ENCODE data around the gene CHIT1. TPM values are rescaled to one million over a fixed set of nuclear protein-coding genes. Genes with fewer than 3 reads are reported as not detected.

The CHIT1 gene
- total and polyA plus RNA-seq, 2 of the 13 experiments (the other 11 are each of a cell fraction or from before 2014, with no cell fraction given): not detected

DNA sequence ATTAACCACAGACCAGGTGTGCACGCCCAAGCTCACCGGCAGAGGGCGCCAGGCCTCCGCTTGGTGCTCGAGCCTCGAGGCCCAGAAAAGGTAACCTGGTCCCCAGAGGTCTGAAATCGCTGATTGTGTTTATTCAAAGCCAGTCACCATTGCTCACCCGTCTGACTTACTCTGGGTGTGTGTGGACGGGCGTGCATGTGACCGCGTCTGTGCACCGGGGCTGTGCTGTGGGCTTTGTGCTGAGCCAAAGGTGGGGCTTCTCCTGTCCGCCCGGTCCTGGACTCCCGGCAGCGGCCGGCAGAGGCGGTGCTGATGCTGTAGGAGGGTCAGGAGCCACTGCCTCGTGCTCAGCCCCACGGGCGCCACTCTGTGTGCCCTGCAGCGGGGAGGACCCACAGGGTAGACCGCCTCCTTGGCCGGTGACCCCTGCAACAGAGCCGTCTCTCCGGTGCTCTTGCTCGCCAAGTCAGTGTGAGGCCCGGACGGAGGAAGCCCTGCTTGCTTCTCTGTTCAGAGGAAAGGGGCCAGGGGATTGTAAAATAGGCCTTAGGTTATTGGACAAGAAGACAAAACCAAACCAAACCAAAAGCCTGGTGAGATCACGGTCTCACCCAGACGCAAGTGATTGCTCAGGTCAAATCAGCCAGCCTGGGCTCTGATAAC lies 43.9 kb upstream of the CHIT1 start (continued):
- TF ChIP-seq ZNF431 (CRISPR knock-in tag; IDR thresholded peaks at IDR 0.05; ENCODE audit: borderline replicate concordance, low read depth): 0 out of 2 replicates have a peak, but pooled peaks have one; percentile 21
- no peak for TF ChIP-seq ZBTB42 (CRISPR knock-in tag; IDR thresholded peaks at IDR 0.05)
- TF ChIP-seq ZNF614 (CRISPR knock-in tag; IDR thresholded peaks at IDR 0.05; ENCODE audit: borderline replicate concordance): 0 out of 2 replicates have a peak, but pooled peaks have one; percentile 38
- TF ChIP-seq, protein P1, sequence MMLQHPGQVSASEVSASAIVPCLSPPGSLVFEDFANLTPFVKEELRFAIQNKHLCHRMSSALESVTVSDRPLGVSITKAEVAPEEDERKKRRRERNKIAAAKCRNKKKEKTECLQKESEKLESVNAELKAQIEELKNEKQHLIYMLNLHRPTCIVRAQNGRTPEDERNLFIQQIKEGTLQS (CRISPR knock-in tag; IDR thresholded peaks at IDR 0.05): peak; percentile 37; the same call in 1 of the 2 replicates
- TF ChIP-seq, protein P2, sequence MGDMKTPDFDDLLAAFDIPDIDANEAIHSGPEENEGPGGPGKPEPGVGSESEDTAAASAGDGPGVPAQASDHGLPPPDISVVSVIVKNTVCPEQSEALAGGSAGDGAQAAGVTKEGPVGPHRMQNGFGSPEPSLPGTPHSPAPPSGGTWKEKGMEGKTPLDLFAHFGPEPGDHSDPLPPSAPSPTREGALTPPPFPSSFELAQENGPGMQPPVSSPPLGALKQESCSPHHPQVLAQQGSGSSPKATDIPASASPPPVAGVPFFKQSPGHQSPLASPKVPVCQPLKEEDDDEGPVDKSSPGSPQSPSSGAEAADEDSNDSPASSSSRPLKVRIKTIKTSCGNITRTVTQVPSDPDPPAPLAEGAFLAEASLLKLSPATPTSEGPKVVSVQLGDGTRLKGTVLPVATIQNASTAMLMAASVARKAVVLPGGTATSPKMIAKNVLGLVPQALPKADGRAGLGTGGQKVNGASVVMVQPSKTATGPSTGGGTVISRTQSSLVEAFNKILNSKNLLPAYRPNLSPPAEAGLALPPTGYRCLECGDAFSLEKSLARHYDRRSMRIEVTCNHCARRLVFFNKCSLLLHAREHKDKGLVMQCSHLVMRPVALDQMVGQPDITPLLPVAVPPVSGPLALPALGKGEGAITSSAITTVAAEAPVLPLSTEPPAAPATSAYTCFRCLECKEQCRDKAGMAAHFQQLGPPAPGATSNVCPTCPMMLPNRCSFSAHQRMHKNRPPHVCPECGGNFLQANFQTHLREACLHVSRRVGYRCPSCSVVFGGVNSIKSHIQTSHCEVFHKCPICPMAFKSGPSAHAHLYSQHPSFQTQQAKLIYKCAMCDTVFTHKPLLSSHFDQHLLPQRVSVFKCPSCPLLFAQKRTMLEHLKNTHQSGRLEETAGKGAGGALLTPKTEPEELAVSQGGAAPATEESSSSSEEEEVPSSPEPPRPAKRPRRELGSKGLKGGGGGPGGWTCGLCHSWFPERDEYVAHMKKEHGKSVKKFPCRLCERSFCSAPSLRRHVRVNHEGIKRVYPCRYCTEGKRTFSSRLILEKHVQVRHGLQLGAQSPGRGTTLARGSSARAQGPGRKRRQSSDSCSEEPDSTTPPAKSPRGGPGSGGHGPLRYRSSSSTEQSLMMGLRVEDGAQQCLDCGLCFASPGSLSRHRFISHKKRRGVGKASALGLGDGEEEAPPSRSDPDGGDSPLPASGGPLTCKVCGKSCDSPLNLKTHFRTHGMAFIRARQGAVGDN (CRISPR knock-in tag; IDR thresholded peaks at IDR 0.05): peak; percentile 69
- no peak for TF ChIP-seq ZNF335 (CRISPR knock-in tag; IDR thresholded peaks at IDR 0.05)
- TF ChIP-seq FOXO1 (CRISPR knock-in tag; IDR thresholded peaks at IDR 0.05): peak; percentile 14; the same call in 1 of the 2 replicates
- TF ChIP-seq ZNF510 (CRISPR knock-in tag; IDR thresholded peaks at IDR 0.05; ENCODE audit: low read depth): no peak
- TF ChIP-seq RBM39 (IDR thresholded peaks at IDR 0.05; ENCODE audit: low read depth, low read length, poor library complexity, severe bottlenecking): no peak
- 0 out of 2 replicates have a peak, but pooled peaks have one; percentile 9 for TF ChIP-seq CBX5 (CRISPR knock-in tag; IDR thresholded peaks at IDR 0.05; ENCODE audit: borderline replicate concordance)
- TF ChIP-seq MYC (CRISPR knock-in tag; IDR thresholded peaks at IDR 0.05; ENCODE audit: borderline replicate concordance): no peak; the same call in 1 of the 2 replicates
- TF ChIP-seq, protein P3, sequence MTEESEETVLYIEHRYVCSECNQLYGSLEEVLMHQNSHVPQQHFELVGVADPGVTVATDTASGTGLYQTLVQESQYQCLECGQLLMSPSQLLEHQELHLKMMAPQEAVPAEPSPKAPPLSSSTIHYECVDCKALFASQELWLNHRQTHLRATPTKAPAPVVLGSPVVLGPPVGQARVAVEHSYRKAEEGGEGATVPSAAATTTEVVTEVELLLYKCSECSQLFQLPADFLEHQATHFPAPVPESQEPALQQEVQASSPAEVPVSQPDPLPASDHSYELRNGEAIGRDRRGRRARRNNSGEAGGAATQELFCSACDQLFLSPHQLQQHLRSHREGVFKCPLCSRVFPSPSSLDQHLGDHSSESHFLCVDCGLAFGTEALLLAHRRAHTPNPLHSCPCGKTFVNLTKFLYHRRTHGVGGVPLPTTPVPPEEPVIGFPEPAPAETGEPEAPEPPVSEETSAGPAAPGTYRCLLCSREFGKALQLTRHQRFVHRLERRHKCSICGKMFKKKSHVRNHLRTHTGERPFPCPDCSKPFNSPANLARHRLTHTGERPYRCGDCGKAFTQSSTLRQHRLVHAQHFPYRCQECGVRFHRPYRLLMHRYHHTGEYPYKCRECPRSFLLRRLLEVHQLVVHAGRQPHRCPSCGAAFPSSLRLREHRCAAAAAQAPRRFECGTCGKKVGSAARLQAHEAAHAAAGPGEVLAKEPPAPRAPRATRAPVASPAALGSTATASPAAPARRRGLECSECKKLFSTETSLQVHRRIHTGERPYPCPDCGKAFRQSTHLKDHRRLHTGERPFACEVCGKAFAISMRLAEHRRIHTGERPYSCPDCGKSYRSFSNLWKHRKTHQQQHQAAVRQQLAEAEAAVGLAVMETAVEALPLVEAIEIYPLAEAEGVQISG (CRISPR knock-in tag; IDR thresholded peaks at IDR 0.05): no peak
- TF ChIP-seq PPARG (CRISPR knock-in tag; conservative IDR thresholded peaks at IDR 0.05): 0 out of 2 replicates have a peak, but pooled peaks have one; percentile 25
- TF ChIP-seq, protein P4, sequence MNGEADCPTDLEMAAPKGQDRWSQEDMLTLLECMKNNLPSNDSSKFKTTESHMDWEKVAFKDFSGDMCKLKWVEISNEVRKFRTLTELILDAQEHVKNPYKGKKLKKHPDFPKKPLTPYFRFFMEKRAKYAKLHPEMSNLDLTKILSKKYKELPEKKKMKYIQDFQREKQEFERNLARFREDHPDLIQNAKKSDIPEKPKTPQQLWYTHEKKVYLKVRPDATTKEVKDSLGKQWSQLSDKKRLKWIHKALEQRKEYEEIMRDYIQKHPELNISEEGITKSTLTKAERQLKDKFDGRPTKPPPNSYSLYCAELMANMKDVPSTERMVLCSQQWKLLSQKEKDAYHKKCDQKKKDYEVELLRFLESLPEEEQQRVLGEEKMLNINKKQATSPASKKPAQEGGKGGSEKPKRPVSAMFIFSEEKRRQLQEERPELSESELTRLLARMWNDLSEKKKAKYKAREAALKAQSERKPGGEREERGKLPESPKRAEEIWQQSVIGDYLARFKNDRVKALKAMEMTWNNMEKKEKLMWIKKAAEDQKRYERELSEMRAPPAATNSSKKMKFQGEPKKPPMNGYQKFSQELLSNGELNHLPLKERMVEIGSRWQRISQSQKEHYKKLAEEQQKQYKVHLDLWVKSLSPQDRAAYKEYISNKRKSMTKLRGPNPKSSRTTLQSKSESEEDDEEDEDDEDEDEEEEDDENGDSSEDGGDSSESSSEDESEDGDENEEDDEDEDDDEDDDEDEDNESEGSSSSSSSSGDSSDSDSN (CRISPR knock-in tag; IDR thresholded peaks at IDR 0.05): peak; percentile 45; the same call in 1 of the 2 replicates
- TF ChIP-seq, protein P5, sequence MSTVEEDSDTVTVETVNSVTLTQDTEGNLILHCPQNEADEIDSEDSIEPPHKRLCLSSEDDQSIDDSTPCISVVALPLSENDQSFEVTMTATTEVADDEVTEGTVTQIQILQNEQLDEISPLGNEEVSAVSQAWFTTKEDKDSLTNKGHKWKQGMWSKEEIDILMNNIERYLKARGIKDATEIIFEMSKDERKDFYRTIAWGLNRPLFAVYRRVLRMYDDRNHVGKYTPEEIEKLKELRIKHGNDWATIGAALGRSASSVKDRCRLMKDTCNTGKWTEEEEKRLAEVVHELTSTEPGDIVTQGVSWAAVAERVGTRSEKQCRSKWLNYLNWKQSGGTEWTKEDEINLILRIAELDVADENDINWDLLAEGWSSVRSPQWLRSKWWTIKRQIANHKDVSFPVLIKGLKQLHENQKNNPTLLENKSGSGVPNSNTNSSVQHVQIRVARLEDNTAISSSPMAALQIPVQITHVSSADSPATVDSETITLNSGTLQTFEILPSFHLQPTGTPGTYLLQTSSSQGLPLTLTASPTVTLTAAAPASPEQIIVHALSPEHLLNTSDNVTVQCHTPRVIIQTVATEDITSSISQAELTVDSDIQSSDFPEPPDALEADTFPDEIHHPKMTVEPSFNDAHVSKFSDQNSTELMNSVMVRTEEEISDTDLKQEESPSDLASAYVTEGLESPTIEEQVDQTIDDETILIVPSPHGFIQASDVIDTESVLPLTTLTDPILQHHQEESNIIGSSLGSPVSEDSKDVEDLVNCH (CRISPR knock-in tag; IDR thresholded peaks at IDR 0.05): no peak
- TF ChIP-seq KDM5B (CRISPR knock-in tag; IDR thresholded peaks at IDR 0.05; ENCODE audit: borderline replicate concordance): peak; percentile 69; the same call in 1 of the 2 replicates

Data from HepG2 (cell line).